HEK293 (cell line): ENCODE measurements around the gene PSG11.
"Not testable (repeated sequence)": the region's sequence is repeated elsewhere in the genome, so short reads cannot be mapped to it uniquely, and the experiment has no call there.

Experiments used
- CTCF ChIA-PET: fragments of 350-600 bp; formaldehyde crosslinking; extraction: SDS; loops from one replicate; lab custom pipeline; 2021; ENCODE audit warnings: antibody characterized with exemption; lab: Yijun Ruan, JAX
- POLR2A ChIA-PET: fragments of 300-600 bp; formaldehyde crosslinking; extraction: SDS; loops from one replicate; lab custom pipeline; 2020; ENCODE audit warnings: antibody characterized with exemption, inconsistent platforms; lab: Yijun Ruan, JAX
- H3K27ac ChIP-seq: fragments of 200-500 bp; sonication (Bioruptor generic); 2 replicates; pipeline ENCODE4 v1.5.1; 2014; ENCODE audit warnings: low read depth, low read length, control low read depth, inconsistent platforms; ENCODE audit errors: extremely low read depth
- H3K36me3 ChIP-seq, 2 experiments: fragments of 200-500 bp in 1 of 2; sonication (Bioruptor generic) in 1 of 2; 1 replicate in 1 of 2; 2 replicates in 1 of 2; pipeline ENCODE4 v1.5.1; 2014 to 2017; ENCODE audit warnings: inconsistent platforms in 2 of 2, low read length in 2 of 2; ENCODE audit not compliant: control insufficient read depth in 2 of 2, insufficient read depth in 1 of 2
- H3K4me1 ChIP-seq: fragments of 200-500 bp; sonication (Bioruptor generic); 2 replicates; pipeline ENCODE4 v1.5.1; 2014; ENCODE audit warnings: mild to moderate bottlenecking, low read length, inconsistent platforms; ENCODE audit not compliant: control insufficient read depth, insufficient read depth
- H3K4me3 ChIP-seq: 2 replicates; pipeline ENCODE4 v1.5.1; 2011; ENCODE audit warnings: low read depth, mild to moderate bottlenecking, control low read depth, low read length, moderate library complexity
- H3K9me3 ChIP-seq: fragments of 200-500 bp; sonication (Bioruptor generic); 2 replicates; pipeline ENCODE4 v1.5.1; 2014; ENCODE audit warnings: low read depth, low read length, inconsistent platforms; ENCODE audit not compliant: control insufficient read depth, insufficient read depth
- BCL11A ChIP-seq: fragments of 450-650 bp; formaldehyde crosslinking; IDR thresholded peaks from 2 replicates; pipeline ENCODE4 v1.5.1; 2016; ENCODE audit warnings: low read depth, missing biosample characterization, missing genetic modification characterization
- SCRT2 ChIP-seq: fragments of 450-650 bp; formaldehyde crosslinking; IDR thresholded peaks from 2 replicates; pipeline ENCODE4 v1.5.1; 2016; ENCODE audit warnings: missing biosample characterization, missing genetic modification characterization
- SP3 ChIP-seq: fragments of 450-650 bp; formaldehyde crosslinking; IDR thresholded peaks from 2 replicates; pipeline ENCODE4 v1.5.1; 2016; ENCODE audit warnings: missing biosample characterization, missing genetic modification characterization
- ZBTB17 ChIP-seq: fragments of 450-650 bp; formaldehyde crosslinking; IDR thresholded peaks from 2 replicates; pipeline ENCODE4 v1.5.1; 2016; ENCODE audit warnings: missing biosample characterization, missing genetic modification characterization
- ZNF629 ChIP-seq: fragments of 450-650 bp; formaldehyde crosslinking; IDR thresholded peaks from 2 replicates; pipeline ENCODE4 v1.5.1; 2017; ENCODE audit warnings: missing biosample characterization, missing genetic modification characterization
- ZNF654 ChIP-seq: fragments of 450-650 bp; formaldehyde crosslinking; IDR thresholded peaks from 2 replicates; pipeline ENCODE4 v1.5.1; 2016; ENCODE audit warnings: low read depth, missing biosample characterization, missing genetic modification characterization
- TF ChIP-seq, protein P1 (sequence below): fragments of 450-650 bp; formaldehyde crosslinking; IDR thresholded peaks from 2 replicates; pipeline ENCODE4 v1.5.1; 2017; ENCODE audit warnings: missing biosample characterization, missing genetic modification characterization

The PSG11 gene

DNA sequence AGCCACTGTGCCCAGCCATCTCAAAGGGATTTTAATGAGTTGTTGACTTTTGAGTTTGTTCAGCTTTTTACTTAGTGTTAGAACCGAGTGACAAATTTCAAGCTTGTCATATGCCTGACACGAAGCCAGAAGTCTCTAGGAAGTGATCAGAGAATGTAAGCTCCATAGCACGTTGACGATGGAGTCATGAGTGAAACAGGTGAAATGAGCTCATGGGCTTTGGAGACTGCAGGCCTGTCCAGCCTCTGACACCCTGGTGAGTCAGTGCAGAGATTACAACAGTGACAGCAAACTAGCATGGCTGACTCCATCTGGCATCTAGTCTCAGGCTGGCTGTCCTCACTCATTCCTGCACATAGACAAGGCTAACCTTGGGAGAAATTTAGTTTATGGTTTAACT is 4.6 kb downstream of the PSG11 start:
- CTCF ChIA-PET = interaction anchor here (0.5 to 3.1 kb wide), 4 partner anchors 17 to 320 kb away, joined by 3 to 12 read pairs (median 4); no protein-coding TSS in a partner anchor
- H3K27ac ChIP-seq, H3K36me3 ChIP-seq, H3K4me3 ChIP-seq, H3K9me3 ChIP-seq, POLR2A ChIA-PET, H3K4me1 ChIP-seq: not testable (repeated sequence)
- TF ChIP-seq, protein P1, sequence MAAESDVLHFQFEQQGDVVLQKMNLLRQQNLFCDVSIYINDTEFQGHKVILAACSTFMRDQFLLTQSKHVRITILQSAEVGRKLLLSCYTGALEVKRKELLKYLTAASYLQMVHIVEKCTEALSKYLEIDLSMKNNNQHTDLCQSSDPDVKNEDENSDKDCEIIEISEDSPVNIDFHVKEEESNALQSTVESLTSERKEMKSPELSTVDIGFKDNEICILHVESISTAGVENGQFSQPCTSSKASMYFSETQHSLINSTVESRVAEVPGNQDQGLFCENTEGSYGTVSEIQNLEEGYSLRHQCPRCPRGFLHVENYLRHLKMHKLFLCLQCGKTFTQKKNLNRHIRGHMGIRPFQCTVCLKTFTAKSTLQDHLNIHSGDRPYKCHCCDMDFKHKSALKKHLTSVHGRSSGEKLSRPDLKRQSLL (tag by site-specific recombination) = peak; percentile 30; the same call in 1 of the 2 replicates
- TF ChIP-seq BCL11A (tag by site-specific recombination) (0 out of 2 replicates have a peak, but pooled peaks have one; percentile 36), ZBTB17 (0 out of 2 replicates have a peak, but pooled peaks have one; percentile 22), SP3 (tag by site-specific recombination) (peak; percentile 12; the same call in 1 of the 2 replicates), SCRT2 (tag by site-specific recombination) (peak; percentile 96), ZNF629 (peak; percentile 71)

DNA sequence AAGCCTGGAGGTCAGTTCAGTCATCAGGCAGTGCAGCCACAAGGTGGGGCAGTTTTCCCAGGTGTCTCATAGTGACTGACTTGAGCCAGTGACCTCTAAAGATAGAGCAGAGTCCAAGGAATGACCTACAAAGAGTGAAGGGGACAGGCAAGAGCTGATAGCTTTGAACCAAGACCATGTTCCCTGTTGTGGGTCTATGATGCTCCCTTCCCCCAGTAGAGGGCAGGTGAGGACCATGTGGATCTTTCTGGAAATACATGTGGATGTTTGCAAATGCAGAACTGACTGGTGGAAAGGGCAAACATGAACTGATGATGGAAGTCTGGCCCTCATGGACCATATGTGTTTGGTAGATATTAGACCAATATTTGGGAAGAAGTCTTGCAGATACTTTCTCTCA is 6.7 kb downstream of the PSG11 start:
- H3K9me3 ChIP-seq, H3K27ac ChIP-seq, H3K4me3 ChIP-seq, H3K36me3 ChIP-seq, POLR2A ChIA-PET, H3K4me1 ChIP-seq: not testable (repeated sequence)
- CTCF ChIA-PET = interaction anchor here (0.5 to 3.1 kb wide), 2 partner anchors 66 to 132 kb away, joined by 4 to 12 read pairs; no protein-coding TSS in a partner anchor
- 0 out of 2 replicates have a peak, but pooled peaks have one; percentile 8 for TF ChIP-seq ZNF654

DNA sequence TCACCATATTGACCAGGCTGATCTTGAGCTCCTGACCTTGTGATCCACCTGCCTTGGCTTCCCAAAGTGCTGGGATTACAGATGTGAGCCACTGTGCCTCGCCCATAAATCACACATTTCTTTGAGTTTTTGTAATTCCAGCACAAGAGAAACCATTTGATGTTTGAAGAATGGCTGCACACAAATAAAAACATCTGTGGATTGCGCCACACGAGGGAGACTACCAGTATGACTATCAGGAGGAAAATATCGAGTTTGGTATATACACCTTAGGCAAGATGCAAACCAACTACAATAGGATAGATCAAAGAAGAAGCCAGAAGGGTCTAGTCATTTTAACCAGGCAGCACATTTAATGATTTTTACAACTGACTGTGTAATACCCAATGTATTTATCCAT is 20.4 kb downstream of the PSG11 start:
- H3K27ac ChIP-seq, H3K36me3 ChIP-seq, H3K4me3 ChIP-seq, POLR2A ChIA-PET, H3K4me1 ChIP-seq, H3K9me3 ChIP-seq, CTCF ChIA-PET: not testable (repeated sequence)

DNA sequence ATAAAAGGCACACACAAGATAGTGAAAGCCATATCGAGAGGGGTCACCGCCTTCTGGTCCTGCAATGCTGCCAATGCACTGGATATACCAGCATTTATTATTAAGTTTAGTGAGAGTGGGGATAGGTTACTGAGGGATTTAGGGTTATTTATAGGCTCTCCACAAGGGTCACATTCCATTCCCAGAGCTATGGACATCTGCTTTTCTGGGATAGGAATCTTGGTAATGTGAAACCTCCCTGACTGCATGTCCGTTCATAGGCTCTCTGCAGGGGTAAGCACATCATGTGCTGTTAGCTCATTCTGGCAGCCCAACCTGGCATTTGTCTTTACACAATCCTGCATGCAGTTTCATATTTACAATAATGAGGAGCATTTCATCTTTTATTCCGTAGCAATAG is 21.4 kb downstream of the PSG11 start:
- H3K4me3 ChIP-seq, H3K4me1 ChIP-seq, H3K36me3 ChIP-seq, H3K27ac ChIP-seq, H3K9me3 ChIP-seq, POLR2A ChIA-PET: not testable (repeated sequence)
- CTCF ChIA-PET = interaction anchor here (1.2 kb wide), 1 partner anchor 23 kb away, joined by 4 read pairs; no protein-coding TSS in a partner anchor

DNA sequence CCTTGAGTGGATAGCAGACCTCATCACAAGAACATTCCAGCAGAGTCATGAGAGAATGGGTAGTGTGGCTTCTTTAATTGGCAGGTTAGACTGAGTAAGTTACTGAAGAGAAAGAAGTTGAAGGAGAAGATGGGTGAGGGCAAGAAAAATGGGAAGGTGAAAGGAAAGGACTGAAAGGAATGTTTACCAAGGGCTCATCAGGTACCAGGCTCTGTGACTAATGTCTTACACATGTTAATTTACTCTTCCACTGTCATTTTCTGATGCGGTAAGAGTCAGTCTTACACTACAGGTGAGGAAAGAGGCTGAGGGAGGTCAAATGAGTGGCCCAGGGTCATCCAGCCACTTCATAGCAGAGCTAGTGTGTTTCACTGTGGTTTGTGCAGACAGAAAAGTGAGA is 22.6 kb downstream of the PSG11 start:
- CTCF ChIA-PET = interaction anchor here (0.7 kb wide), 1 partner anchor 77 kb away, joined by 3 read pairs; no protein-coding TSS in a partner anchor
- H3K9me3 ChIP-seq, POLR2A ChIA-PET, H3K4me3 ChIP-seq, H3K27ac ChIP-seq, H3K4me1 ChIP-seq, H3K36me3 ChIP-seq: not testable (repeated sequence)

DNA sequence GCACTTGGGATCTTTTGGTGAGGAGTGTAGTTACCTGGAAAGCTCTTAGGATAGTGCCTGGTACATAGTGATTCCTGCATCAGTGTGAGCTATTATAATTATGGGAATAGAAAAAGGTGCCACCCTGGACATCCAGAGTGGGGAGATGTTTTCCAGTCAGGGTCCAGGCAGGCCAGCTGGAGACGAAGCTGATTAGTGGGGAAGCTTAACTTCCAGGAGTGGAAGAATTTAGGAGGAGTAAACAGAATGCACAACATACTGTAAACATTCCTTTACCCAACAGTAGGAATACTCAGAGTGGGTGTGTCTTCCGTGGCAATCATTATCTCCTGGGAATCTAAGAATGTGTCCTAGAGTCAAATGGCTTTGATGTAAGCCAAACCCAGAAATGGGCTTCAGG is 23.3 kb downstream of the PSG11 start:
- POLR2A ChIA-PET, H3K4me3 ChIP-seq, H3K9me3 ChIP-seq, H3K27ac ChIP-seq, H3K36me3 ChIP-seq, H3K4me1 ChIP-seq, CTCF ChIA-PET: not testable (repeated sequence)

DNA sequence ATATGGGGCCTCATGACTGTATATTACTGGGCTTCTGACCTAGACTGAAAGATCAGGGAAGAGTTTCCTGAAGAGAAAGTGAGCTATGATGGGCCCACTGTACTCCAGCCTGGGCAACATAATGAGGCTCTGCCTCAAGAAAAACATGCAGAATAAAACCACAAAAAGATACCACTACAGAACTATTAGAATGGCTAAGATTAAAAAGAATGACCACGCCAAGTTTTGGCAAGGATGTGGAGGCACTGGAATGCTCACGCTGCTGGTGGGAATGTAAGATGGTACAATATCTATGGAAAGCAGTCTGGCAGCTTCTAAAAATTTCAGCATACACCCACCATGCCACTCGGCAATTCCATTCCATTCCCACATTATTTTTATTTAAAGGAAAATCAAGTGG is 30.1 kb downstream of the PSG11 start:
- H3K4me3 ChIP-seq, H3K9me3 ChIP-seq, CTCF ChIA-PET, H3K4me1 ChIP-seq, H3K27ac ChIP-seq, H3K36me3 ChIP-seq: not testable (repeated sequence)
- POLR2A ChIA-PET = interaction anchor here (0.7 kb wide), 1 partner anchor 146 kb away, joined by 3 read pairs; no protein-coding TSS in a partner anchor
